T-helper 2 cell treated with Interferon-gamma antibody and Interleukin-4, amounts not matched to agents 5 μg/mL and 100 μg/mL, for 36 hours (primary cell): ENCODE data around the gene HSPB2.
"Not testable (repeated sequence)": the region's sequence is repeated elsewhere in the genome, so short reads cannot be mapped to it uniquely, and the experiment has no call there.

Experiments
- DNase-seq: peaks from one replicate; pipeline ENCODE4 v3.0.0; 2021; ENCODE audit warnings: low spot score
- H3K27ac Mint-ChIP-seq: one replicate; pipeline ENCODE4 v1.8.0; 2021; ENCODE audit warnings: mild to moderate bottlenecking, mixed read lengths
- H3K27me3 Mint-ChIP-seq: one replicate; pipeline ENCODE4 v1.8.0; 2021; ENCODE audit warnings: low read depth, mixed read lengths
- H3K36me3 Mint-ChIP-seq: one replicate; pipeline ENCODE4 v1.8.0; 2021; ENCODE audit warnings: low read depth, mixed read lengths
- H3K4me1 Mint-ChIP-seq: one replicate; pipeline ENCODE4 v1.8.0; 2021; ENCODE audit warnings: low read depth, mixed read lengths
- H3K4me3 Mint-ChIP-seq: one replicate; pipeline ENCODE4 v1.8.0; 2022; ENCODE audit warnings: mild to moderate bottlenecking, moderate library complexity, mixed read lengths
- H3K9me3 Mint-ChIP-seq: one replicate; pipeline ENCODE4 v1.8.0; 2021; ENCODE audit warnings: mixed read lengths

HSPB2 gene

DNA sequence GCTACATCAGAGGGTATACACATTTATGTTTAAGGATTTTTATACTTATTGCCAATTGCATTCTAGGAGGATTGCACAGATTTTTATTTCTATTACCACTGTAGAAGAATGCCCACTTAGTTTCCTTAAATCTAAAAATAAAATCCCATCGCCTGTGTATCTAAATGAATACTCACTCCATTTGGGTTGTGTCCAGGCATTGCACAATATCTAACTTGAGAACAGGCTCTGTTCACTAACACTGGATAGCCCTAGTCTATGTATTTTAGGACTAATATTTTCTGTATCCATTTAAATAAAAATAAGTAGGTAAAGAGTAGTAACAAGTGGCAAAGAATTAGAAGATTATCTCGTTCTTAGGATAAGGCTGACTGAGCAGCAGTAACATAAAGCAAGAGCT, 10.3 kb downstream of the HSPB2 start:
- Mint-ChIP-seq H3K27me3 (peaks cover 16% of the 10 kb centered on the region), H3K27ac (no peak overlapping the region), H3K9me3 (no peaks in the 10 kb centered on the region), H3K4me1 (peaks cover 15% of the 10 kb centered on the region), H3K4me3 (no peak overlapping the region), H3K36me3 (no peaks in the 10 kb centered on the region)
- DNase-seq = no peak

DNA sequence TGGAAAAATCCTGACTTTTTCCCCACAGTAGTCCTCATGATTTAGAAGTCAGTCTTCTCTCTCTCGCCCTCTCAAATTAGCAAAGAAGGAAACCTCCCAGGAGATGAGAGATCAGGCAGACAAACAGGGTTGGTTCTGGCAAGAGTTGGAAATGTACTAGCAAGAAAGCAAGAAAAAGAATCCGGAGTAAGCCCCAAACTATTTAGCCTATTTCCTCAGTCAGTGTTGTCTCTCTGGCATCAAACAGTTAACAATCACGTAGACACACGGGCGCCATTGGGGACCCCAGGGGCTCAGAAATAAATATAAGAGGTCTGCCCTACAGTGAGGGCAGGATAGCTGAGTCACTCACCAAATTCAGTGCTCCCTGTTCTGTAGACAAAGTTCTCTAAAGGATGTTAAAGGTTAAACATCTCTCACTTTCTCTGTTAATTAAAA, 10.8 kb downstream of the HSPB2 start:
- Mint-ChIP-seq H3K36me3 (no peaks in the 10 kb centered on the region), H3K27me3 (peaks cover 16% of the 10 kb centered on the region), H3K9me3 (no peaks in the 10 kb centered on the region), H3K4me3 (no peak overlapping the region), H3K4me1 (peaks cover 15% of the 10 kb centered on the region), H3K27ac (no peak overlapping the region)
- no peak for DNase-seq

DNA sequence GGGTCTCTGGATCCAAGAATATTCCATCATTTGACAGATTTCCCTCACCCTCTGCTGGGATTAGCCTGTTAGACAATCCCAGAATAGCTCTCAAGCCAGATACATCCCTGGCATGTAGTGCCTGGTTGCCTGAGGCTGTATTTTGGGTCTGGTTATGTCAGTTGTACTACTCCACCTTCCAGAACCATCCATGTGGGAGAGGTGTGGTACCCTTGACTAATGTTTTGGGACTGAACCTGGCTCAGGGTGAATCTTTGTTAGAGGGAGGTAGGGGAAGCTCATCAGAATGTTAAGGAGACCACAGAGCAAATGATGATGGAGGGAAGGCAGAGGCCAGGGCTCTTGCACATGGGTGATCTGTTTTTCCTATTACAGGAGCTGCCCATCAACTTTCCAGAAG, 11.4 kb downstream of the HSPB2 start:
- no peak for DNase-seq
- Mint-ChIP-seq H3K27ac (no peak overlapping the region), H3K4me1 (peaks cover 15% of the 10 kb centered on the region), H3K4me3 (no peak overlapping the region), H3K36me3 (no peaks in the 10 kb centered on the region), H3K27me3 (peaks cover 16% of the 10 kb centered on the region), H3K9me3 (no peaks in the 10 kb centered on the region)

DNA sequence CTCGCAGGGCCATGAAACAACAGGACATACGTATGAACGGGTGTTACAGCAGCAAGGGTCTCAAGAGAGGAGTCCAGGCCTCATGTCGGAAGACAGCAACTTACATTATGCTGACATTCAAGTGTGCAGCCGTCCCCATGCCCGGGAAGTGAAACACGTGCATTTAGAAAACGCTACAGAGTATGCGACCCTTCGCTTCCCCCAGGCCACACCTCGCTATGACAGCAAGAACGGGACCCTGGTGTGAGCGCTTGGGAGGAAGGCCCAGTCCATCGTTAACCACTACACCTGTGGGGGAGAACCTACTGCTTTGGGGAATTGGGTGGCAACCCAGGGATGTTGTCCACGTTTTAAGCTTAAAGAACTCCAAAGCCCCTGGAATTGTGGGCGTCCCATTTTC, 13.4 kb downstream of the HSPB2 start:
- H3K4me1 Mint-ChIP-seq = peaks cover 17% of the 10 kb centered on the region
- no peaks in the 10 kb centered on the region for H3K36me3 Mint-ChIP-seq
- no peaks in the 10 kb centered on the region for H3K9me3 Mint-ChIP-seq
- peaks cover 8% of the 10 kb centered on the region for H3K27me3 Mint-ChIP-seq
- DNase-seq = no peak
- H3K27ac Mint-ChIP-seq = peak overlapping the region; percentile 91
- H3K4me3 Mint-ChIP-seq = peak overlapping the region; percentile 64

DNA sequence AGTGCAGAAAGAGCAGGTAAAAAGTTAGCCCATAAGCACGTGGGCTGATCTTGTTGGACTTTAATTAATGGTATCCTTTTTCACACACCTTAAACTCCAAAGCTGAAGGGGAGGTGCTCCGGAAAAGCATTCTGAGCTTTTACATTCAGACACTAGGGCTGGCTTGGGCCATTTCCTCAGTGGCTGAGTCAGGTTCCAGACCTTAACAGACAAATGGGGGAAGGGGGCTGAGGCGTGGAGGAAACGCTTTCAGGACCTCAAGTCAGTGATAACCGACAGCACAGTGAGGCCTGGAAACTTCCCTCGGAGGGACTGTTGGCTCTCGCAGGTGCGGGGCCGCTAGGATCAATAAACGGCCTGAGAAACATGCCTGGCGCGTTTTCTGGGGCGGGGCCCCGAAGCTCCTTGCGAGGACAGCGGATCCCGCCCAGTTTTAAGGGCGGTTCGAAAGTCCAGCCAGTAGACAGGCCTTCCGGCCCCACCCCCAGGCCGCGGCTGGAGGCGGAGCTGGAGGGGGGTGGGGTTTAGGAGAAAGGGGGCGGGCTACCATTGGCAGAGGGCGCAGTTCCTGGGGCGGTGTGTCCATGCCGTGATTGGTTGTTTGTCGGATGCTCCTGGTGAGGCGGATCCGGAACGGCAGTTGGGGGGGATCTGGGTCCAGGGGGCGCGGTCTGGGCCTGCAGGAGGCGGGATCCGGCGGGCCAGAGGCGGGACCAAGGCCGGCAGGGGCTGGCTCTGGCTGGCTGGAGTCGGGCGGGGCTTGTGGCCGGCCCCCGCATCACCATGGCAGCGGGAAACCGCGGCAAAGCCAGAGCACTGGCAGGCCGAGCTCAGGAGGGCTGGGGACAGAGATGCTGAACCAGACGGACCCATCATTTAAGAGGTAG, 14.2 kb downstream of the HSPB2 start:
- peaks cover 3% of the 10 kb centered on the region for H3K27me3 Mint-ChIP-seq
- H3K9me3 Mint-ChIP-seq = no peaks in the 10 kb centered on the region
- H3K4me1 Mint-ChIP-seq = peaks cover 17% of the 10 kb centered on the region
- peak overlapping the region; percentile 86 for H3K4me3 Mint-ChIP-seq
- DNase-seq = peak; percentile 96
- peak overlapping the region; percentile 91 for H3K27ac Mint-ChIP-seq
- H3K36me3 Mint-ChIP-seq = no peaks in the 10 kb centered on the region

DNA sequence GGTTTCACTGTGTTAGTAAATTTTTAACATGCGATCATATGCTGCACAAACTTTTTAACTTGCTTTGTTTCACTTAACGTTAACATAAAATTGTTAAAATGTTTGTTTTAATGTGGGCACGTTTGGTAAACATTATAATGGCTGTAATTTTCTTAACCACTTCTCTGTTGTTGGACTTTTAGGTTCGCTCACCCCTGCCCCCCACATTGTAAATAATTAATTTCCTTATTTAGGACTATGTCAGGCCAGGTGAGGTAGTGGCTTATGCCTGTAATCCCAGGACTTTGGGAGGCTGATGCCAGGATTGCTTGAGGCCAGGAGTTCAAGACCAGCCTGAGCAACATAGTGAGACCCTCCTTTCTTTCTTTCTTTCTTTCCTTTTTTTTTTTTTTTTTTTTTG, 17.9 kb downstream of the HSPB2 start:
- H3K4me1 Mint-ChIP-seq = peaks cover 26% of the 10 kb centered on the region
- no peaks in the 10 kb centered on the region for H3K36me3 Mint-ChIP-seq
- H3K27ac Mint-ChIP-seq = no peak overlapping the region
- H3K4me3 Mint-ChIP-seq = no peak overlapping the region
- H3K9me3 Mint-ChIP-seq = no peaks in the 10 kb centered on the region
- no peaks in the 10 kb centered on the region for H3K27me3 Mint-ChIP-seq
- no peak for DNase-seq

DNA sequence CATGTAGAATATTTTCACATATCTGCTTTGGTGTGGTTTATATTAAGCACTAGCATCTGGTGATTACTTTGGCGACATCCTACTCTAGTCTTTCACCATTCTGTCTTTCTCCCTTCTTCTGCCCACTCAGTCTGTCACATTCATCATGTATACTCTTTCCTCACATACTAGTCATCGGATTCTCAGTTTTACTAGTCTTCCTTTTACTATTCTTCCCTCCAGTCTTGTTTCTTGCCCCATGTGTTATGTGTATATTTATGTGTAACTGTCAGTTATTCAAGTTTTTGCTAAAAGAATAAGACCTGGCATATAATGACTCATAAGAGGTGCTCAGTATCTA, 20.0 kb downstream of the HSPB2 start:
- Mint-ChIP-seq H3K4me3 (peak overlapping the region; percentile 17), H3K9me3 (no peaks in the 10 kb centered on the region), H3K27ac (peak overlapping the region; percentile 10)

DNA sequence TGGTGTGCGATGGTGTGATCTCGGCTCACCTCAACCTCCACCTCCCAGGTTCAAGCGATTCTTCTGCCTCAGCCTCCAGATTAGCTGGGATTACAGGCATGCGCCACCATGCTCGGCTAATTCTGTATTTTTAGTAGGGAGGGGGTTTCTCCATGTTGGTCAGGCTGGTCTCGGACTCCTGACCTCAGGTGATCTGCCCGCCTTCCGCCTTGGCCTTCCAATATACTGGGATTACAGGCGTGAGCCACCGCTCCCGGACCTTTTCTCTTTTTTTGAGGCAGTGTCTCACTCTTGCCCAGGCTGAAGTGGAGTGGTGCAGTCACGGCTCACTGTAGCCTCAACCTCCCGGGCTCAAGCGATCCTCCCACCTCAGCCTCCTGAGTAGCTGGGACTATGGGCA, 20.6 kb downstream of the HSPB2 start:
- H3K4me3 Mint-ChIP-seq, H3K27me3 Mint-ChIP-seq, H3K27ac Mint-ChIP-seq, H3K36me3 Mint-ChIP-seq, DNase-seq, H3K9me3 Mint-ChIP-seq: not testable (repeated sequence)
- peaks cover 29% of the 10 kb centered on the region for H3K4me1 Mint-ChIP-seq

More for the DNA sequence above, 20.0 kb downstream of the HSPB2 start:
- Mint-ChIP-seq H3K36me3 (no peaks in the 10 kb centered on the region), H3K27me3 (no peaks in the 10 kb centered on the region), H3K4me1 (peaks cover 24% of the 10 kb centered on the region)
- DNase-seq = peak; percentile 21

DNA sequence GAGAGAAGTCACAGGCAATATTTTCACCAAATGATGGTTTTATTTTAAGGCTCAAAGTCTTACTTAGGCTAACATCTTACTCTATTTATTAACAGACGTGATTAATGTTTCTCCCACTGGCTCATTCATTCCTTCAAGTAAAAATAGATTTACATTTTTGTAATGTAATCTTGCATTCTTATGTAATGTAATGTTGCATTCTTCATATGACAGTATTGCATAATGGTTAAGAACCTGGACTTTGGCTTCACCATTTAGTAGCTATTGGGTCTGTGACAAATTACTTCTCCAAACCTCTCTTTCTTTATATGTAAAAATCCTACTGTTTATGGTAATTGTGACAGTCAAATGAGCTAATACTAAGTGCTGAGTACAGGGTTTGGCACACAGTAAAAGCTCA, 21.3 kb downstream of the HSPB2 start:
- Mint-ChIP-seq H3K4me1 (peaks cover 36% of the 10 kb centered on the region), H3K9me3 (no peaks in the 10 kb centered on the region), H3K27ac (no peak overlapping the region), H3K27me3 (no peaks in the 10 kb centered on the region), H3K36me3 (no peaks in the 10 kb centered on the region), H3K4me3 (no peak overlapping the region)
- no peak for DNase-seq

DNA sequence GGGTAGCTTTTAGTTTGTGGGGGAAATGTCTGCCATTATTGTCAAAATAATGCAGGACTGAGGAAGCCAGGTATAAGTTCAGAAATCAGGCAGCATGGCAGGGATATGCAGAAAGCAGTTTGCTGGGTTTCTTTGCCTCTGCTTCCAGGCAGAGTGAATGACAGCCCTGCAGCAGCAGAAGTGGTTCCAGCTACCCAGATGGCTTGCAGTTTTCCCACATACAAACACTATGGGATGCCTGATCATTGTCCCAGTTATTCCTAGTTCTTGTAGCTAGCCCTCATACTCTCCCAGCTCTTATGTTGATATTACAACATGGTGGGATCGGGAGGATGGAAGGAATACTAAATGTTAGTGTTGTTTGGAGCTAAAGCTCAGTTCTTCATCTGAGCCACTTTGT, 21.8 kb downstream of the HSPB2 start:
- Mint-ChIP-seq H3K36me3 (no peaks in the 10 kb centered on the region), H3K27me3 (no peaks in the 10 kb centered on the region), H3K27ac (no peak overlapping the region), H3K9me3 (no peaks in the 10 kb centered on the region), H3K4me3 (no peak overlapping the region), H3K4me1 (peaks cover 41% of the 10 kb centered on the region)
- no peak for DNase-seq

DNA sequence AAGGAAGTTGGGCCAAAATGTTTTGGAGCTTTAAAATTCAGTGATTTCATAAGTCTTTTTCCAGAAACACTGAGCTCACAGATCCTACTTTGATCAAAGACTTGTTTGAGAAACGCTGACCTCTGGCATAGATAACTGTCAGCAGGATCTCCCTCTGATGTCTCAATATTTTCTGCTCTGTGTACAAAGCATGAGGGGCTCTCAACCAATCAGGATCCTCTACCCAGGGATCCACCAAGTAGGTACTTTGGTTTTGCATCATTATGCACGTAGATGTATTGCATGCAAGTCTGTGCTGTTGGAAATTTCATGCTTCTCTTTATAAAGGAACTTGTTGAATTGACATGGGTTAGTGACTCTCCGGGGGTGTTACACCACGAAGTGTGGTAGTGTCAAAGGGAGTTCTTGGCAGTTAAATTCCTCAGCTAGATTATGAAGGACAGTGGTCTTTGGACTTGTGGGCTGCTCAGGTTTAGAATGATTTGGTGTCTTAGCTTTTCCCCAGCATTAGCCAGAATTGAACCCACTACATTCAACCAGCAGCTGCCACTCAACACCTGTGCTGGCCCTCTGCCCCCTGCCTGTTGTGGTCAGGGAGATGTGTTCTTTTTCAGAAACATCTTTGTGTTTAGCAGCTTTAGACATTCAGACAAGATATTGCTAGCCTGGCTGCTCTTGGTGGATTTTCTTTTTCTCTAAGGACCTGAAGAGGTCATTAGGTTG, 22.9 kb downstream of the HSPB2 start:
- Mint-ChIP-seq H3K4me1 (peaks cover 46% of the 10 kb centered on the region), H3K27me3 (no peaks in the 10 kb centered on the region), H3K9me3 (no peaks in the 10 kb centered on the region), H3K27ac (peak overlapping the region; percentile 79), H3K4me3 (peak overlapping the region; percentile 92), H3K36me3 (peaks cover 2% of the 10 kb centered on the region)
- DNase-seq = peak; percentile 34

DNA sequence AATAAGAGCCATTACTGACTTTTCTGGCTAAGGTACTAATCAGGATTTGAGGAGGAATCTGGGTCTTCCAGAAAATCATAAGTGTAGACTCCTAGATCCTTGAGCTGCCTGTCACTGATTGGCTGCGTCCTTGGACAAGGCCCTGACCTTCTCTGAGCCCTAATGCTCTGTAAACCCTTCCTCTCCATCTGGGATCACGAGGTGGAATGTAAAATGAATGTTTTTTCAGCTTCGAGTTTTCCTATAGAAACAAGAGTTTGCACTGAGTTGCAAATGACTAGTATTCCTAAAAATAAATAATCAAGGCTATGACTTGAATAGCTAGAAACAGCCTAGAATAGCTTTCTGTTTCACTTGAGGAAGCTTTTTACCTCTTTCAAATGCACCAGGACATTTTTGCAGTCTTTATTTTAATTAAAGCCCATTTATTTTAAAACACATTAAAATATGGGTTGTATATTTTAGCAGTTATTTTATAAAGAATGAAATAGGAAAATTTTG, 23.6 kb downstream of the HSPB2 start:
- no peak for DNase-seq
- peak overlapping the region; percentile 90 for H3K27ac Mint-ChIP-seq
- peaks cover 46% of the 10 kb centered on the region for H3K4me1 Mint-ChIP-seq
- H3K27me3 Mint-ChIP-seq = no peaks in the 10 kb centered on the region
- H3K36me3 Mint-ChIP-seq = peaks cover 3% of the 10 kb centered on the region
- H3K9me3 Mint-ChIP-seq = no peaks in the 10 kb centered on the region
- H3K4me3 Mint-ChIP-seq = peak overlapping the region; percentile 92

DNA sequence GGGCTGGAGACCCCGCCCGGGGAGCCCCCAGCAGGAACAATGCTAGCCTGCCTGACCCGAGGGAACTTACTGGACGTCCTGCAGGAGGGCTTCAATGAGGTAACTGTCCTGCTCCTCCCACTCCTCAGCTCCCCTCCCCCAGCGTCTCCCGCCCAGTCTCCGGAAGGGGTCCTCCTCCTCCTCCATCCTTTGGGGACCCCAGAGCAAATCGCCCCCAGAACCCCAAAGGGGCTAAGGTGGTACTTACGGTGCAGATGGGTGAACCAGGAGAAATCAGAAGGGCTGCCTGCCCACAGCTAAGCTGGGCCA, 24.9 kb downstream of the HSPB2 start:
- DNase-seq = no peak
- H3K27ac Mint-ChIP-seq = peak overlapping the region; percentile 82
- H3K9me3 Mint-ChIP-seq = no peaks in the 10 kb centered on the region
- H3K4me3 Mint-ChIP-seq = peak overlapping the region; percentile 84
- no peaks in the 10 kb centered on the region for H3K27me3 Mint-ChIP-seq
- H3K4me1 Mint-ChIP-seq = peaks cover 49% of the 10 kb centered on the region
- H3K36me3 Mint-ChIP-seq = peaks cover 3% of the 10 kb centered on the region

DNA sequence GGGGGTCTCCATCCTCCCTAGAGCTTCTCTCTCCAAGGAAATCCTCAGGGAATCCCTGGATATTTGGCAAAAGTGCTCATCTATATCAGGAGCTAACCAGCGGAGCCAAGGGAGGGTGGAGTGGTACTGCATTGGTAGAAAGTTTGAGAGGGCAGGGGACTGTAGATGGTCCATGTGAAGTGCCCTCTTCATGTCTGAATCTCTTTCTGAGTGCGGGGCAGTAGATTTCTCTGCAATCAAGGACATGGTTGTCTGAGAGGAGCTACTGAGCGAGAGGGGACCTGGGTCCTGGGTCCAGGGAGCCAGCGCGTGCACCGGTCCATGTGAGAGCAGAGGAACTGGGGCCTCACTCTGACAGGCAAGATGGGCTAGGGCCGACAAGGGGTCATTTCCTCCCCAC, 25.3 kb downstream of the HSPB2 start:
- H3K36me3 Mint-ChIP-seq = peaks cover 3% of the 10 kb centered on the region
- peaks cover 46% of the 10 kb centered on the region for H3K4me1 Mint-ChIP-seq
- peak overlapping the region; percentile 84 for H3K4me3 Mint-ChIP-seq
- no peak for DNase-seq
- H3K27ac Mint-ChIP-seq = peak overlapping the region; percentile 81
- H3K27me3 Mint-ChIP-seq = no peaks in the 10 kb centered on the region
- no peaks in the 10 kb centered on the region for H3K9me3 Mint-ChIP-seq
